ENCODE data around the gene ARL3.
A peak's percentile ranks its signal among the peaks of the same experiment; 100 is the strongest.
"Not testable (repeated sequence)": the region's sequence is repeated elsewhere in the genome, so short reads cannot be mapped to it uniquely, and the experiment has no call there.

Gene ARL3

GRCh38 chr10:102704915-102705314 is 9.3 kb downstream of the ARL3 start:
- DNase-seq (ENCODE audit: low read depth in 2 of 2), result peak; percentile 51 to 60

GRCh38 chr10:102702742-102703141 is 11.5 kb downstream of the ARL3 start:
- DNase-seq (ENCODE audit: low read depth in 2 of 2), result no peak

DNA sequence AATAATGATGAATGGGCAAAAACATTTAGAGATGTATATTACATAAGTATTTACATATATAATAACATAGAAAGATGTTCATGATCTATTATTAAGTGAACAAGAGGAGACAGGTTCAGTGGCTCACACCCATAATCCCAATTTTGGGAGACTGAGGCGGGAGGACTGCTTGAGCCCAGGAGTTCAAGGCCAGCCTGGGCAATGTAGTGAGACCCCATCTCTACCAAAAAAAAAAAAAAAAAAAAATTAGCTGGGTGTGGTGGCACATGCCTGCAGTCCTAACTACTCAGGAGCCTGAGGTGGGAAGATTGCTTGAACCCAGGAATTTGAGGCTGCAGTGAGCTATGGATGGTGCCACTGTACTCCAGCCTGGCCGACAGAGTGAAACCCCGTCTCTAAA is 12.4 kb downstream of the ARL3 start:
- no peak for DNase-seq (ENCODE audit: low read depth in 2 of 2)

DNA sequence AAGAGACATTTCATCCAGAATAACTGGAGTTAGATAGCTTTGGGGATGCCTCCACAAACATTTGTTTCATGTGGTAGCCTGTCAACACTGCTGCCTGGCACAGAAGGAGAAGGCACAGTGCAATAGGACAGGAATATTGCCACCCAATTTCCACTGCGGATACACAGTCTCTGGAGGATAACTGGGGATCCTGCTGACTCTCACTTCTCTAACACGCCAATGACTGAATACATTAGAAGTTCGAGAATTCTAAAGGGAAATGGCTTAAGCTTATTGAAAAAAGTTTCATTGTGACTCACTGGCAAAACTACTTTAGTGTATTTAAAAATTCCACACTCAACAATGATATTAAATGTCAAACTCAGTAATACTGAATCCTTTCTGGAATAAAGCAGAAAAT is 12.9 kb downstream of the ARL3 start:
- no peak for DNase-seq (ENCODE audit: low read depth in 2 of 2)

DNA sequence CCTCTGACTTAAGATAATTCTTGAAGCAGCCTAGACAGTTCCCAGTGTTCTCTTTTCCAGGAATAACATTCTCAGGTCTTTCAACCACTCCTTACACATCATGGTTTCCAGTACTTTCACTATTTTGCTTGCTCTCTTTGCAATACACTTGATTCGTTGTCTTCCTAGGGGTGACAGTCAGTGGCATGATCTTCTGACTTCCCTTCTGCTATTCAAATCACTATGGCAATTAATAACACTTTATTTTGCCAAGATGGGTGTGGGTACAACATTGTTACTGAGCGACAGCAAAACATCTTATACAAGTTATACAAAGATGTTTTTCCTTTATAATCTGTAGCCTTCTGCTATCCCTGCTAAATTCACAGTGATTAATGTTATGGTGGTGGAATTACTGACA is 15.3 kb downstream of the ARL3 start:
- no peak for DNase-seq (ENCODE audit: low read depth in 2 of 2)

GRCh38 chr10:102696736-102697135 is 17.5 kb downstream of the ARL3 start:
- DNase-seq (ENCODE audit: low read depth in 2 of 2), result no peak

DNA sequence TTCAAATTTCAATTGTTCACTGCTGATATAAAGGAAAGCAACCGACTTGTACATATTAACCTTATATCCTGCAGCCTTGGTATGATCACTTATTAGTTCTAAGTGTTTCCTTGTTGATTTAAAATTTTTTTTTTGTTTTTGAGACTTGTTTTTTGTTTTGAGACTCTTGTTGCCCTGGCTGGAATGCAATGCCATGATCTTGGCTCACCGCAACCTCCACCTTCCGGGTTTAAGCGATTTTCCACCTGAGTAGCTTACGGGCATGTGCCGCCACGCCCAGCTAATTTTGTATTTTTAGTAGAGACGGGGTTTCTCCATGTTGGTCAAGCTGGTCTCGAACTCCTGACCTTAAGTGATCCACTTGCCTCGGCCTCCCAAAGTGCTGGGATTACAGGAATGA is 18.8 kb downstream of the ARL3 start:
- DNase-seq (ENCODE audit: low read depth in 2 of 2), result not testable (repeated sequence)

DNA sequence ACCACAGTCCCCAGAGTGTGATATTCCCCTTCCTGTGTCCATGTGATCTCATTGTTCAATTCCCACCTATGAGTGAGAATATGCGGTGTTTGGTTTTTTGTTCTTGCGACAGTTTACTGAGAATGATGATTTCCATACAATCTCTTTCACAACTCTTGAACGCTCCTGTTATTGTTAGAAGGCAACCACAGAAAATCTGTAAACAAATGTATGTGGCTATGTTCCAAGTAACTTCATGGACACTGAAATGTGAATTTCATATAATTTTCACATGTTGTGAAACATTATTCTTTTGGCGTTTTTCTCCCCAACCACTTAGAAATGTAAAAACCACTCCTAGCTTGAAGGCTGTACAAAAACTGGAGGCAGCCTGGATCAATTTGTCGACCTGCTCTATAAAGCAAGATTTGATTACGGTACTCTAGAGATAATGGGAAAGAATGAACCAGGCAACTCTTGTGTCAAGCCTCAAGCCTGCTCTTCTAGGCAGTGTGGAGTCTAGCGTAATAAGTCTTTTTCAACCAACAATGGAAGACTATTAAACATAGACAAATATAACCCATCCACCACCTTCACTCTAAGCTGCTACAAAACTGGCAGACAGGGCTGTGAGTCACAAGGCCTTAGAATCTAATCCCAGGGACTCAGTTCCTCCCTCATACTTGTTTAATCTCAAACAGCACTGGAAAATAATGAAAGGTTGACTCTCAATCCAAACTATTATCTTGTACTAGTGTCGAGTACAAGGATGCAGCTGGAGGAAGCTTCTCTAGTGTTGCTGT is 22.7 kb downstream of the ARL3 start:
- no peak for DNase-seq (ENCODE audit: low read depth in 2 of 2)

- no peak for DNase-seq (ENCODE audit: low read depth in 2 of 2)
Measured at GRCh38 chr10:102683736-102684135, 30.5 kb downstream of the ARL3 start.

GRCh38 chr10:102682981-102683380 is 31.2 kb downstream of the ARL3 start:
- DNase-seq (ENCODE audit: low read depth in 2 of 2), result no peak

DNA sequence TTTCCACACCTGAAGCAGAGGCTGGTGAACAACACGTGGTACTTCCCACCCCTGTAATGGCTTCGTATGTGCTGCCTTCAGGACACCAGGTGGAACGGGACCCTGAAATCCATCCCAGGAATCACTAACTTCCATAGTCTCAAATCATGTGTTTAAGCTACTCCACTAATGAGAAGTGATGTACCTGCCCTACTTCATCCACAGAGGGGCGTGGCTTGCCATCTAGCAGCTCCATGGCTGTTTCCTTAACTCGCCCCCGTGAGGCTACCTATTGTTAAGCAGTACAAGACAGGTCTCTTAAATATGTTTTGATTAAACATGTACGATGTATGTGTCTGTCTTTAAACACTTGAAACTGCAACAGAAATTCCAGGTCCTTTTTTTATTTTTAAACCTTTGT is 31.8 kb downstream of the ARL3 start:
- no peak for DNase-seq (ENCODE audit: low read depth in 2 of 2)

DNA sequence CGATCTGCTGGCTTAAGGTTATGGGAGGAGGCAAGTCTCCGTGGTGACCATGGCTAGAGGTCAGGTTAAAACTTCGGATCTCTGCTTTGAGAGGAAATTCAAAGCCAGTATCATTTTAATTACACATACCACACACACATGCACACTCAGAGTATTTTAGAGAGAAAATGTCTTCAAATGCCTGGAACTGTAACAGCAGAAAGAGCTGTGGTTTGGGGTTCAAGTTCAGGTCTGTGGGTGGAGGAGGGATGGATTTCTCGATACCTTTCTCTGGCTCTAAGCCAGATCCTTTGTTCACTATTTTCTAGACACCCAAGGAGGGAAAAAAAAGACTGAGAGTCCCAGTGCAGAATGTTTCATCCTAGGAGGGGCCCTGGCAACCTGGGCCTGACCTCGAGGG is 32.5 kb downstream of the ARL3 start:
- no peak for DNase-seq (ENCODE audit: low read depth in 2 of 2)

- DNase-seq (ENCODE audit: low read depth in 2 of 2), result no peak
Measured at GRCh38 chr10:102679596-102679995, 34.6 kb downstream of the ARL3 start.

DNA sequence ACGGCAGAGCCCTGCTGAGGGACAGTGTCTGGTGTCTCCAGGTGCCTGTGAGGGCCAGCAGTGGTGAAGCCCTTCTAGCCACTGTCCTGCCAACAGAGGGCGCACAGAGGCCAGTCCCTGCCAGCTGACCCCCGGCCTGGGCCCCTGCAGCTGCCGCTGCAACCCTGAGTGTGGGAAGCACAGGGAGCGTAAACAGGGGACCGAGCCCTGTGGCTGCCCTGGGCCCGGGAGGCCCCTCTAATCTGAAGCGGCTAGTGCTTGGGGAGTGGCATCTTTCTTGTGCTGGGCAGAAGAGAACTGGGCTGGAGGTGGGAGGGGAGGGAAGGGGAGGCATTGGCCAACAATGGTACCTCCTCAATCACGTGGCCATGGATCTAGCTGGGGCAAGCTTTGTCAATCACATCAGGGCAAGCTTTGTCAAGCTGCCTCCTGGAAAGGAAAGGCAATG is 35.3 kb downstream of the ARL3 start:
- no peak for DNase-seq (ENCODE audit: low read depth in 2 of 2)

- no peak for DNase-seq (ENCODE audit: low read depth in 2 of 2)
Measured at GRCh38 chr10:102678068-102678400, 36.2 kb downstream of the ARL3 start.

DNA sequence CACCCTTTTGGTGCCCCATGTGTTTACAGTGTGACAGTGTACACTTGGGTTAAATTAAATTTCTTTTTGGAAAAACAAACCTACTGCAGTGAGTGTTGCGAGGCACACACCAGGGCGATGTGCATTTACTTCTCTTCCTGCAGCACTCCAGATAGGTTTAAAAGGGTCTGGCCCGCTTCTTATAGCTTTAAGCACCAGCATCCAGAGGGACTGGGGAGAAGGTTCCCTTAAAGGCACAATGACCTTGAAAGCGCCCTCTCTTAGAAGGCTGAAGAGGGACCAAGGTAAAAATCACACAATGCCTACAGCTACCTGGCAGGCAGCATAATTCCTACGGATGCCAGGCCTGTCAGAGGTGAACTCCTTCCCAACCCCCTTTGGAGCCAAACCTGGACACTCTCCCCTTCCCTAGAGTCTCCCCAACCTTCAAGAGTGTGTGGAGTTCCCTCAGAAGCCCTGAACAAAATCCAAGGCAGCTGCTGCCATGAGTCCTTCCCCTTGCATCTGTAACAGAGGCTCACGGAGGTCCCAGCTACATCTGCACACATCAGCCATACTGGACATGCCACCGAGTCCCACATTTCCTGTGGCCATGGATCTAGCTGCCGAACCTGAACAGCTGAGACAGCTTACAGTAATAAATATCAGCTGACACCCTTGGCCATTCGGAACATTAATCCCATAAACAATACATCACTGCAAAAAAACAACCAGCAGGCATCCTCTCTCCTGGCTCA is 36.7 kb downstream of the ARL3 start:
- no peak for DNase-seq (ENCODE audit: low read depth in 2 of 2)

GRCh38 chr10:102676534-102677315 is 37.5 kb downstream of the ARL3 start:
- no peak for DNase-seq (ENCODE audit: low read depth in 2 of 2)

- peak; percentile 90 to 91 for DNase-seq (ENCODE audit: low read depth in 2 of 2)
Measured at GRCh38 chr10:102675666-102676533, 38.3 kb downstream of the ARL3 start.

- no peak for DNase-seq (ENCODE audit: low read depth in 2 of 2)
Measured at GRCh38 chr10:102675011-102675665, 39.1 kb downstream of the ARL3 start.

- DNase-seq (ENCODE audit: low read depth in 2 of 2), result no peak
Measured at GRCh38 chr10:102674566-102674965, 39.6 kb downstream of the ARL3 start.
